GM19238 (cell line): ENCODE measurements around the gene WNT6.

Experiments used
- DNase-seq: peaks from one replicate; pipeline ENCODE4 v3.0.0; 2011; ENCODE audit warnings: low spot score; ENCODE audit not compliant: insufficient read length

Gene WNT6

DNA sequence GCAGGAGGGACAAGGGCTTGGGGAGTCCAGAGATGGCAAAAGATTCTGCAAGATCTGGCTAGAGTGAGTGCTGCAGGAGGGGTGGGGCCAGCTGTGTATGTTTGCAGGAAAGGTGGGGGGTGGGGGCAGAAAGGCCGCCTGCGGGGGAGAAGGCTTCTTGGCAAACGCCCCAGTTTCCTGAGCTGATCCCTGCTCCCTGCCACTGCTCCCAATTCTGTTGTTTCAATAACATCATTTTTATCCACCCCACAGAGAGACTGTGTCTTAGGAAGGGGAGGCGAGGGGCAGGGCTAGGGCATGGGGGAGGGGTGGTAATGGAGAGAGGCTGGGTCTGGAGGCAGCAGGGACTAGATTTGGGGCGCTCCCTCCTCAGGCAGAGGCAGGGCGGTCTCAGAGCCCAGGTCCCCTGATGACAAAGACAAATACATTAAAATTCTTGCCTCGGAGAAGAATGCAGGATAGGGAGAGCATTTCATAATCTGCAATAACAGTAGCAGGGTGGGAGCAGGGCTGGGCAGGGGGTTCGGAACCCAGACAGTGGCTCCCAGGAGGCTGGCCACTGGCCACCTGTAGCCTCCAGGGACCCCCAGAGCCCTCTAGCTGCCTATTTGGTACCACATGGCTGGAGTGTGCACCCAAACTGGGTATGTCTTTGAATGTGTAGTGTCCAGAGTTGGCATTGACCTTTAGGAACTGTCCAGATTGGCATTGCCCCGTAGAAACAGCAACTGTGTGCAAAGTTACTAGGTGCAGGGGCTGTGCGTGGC, 2.1 kb upstream of the WNT6 start:
- DNase-seq = no peak

DNA sequence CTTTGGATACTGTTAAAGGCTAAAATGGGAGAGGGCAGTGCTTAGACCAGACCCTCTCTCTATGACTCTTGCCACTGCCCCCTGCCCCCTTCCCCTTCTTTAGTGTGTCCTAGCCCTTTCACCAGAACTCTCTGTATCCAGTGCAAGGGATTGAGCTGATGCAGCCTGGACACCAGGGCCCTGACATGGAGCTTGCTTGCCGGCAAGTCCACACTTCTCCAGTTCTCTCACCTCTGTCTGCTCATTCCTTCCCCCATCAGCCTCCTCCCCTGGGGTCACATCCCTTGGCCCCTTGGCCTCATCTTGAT, 1.5 kb upstream of the WNT6 start:
- DNase-seq = no peak

DNA sequence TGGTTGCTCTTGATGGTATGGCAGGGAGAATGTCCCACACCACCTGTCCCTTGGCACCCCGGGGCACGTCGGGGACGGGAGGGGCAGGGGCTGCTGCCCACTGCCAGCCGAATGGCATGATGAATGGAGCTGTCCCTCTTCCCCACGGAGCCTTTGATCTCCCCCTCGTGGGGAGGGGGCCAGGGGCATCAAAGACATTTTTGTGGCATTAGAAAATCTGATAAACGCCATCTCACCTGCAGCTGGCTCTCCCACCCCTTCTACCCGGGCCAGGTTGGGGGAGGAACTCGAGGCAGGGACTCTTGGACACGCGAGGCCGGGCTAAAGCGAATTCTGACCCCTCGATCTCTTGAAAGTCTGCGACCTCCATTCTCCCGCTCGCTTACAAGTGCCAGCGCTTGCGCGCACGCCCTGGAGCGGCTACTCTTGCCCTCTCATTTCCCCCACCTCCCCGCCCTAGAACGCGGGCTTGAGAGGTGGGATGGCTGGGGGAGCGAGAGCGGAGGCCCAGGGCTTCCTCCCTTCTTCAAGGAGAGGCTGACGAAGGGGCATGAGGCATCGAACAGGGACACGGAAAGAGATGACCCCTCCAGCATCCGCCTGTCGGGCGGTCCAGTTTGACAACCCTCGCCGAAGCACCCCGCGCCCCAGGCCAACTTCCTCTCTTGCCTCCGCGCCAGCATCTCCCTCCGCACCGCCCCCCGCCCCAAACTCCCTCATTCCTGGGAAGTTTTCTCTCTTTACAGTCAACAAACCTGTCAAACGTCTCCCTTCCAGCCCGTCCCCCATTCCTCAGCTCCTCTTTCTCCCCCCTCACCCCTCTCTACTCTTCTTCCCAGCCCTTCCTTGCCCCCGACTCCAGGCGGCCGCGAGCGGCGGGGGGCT, 692 bp upstream of the WNT6 start:
- DNase-seq = no peak

DNA sequence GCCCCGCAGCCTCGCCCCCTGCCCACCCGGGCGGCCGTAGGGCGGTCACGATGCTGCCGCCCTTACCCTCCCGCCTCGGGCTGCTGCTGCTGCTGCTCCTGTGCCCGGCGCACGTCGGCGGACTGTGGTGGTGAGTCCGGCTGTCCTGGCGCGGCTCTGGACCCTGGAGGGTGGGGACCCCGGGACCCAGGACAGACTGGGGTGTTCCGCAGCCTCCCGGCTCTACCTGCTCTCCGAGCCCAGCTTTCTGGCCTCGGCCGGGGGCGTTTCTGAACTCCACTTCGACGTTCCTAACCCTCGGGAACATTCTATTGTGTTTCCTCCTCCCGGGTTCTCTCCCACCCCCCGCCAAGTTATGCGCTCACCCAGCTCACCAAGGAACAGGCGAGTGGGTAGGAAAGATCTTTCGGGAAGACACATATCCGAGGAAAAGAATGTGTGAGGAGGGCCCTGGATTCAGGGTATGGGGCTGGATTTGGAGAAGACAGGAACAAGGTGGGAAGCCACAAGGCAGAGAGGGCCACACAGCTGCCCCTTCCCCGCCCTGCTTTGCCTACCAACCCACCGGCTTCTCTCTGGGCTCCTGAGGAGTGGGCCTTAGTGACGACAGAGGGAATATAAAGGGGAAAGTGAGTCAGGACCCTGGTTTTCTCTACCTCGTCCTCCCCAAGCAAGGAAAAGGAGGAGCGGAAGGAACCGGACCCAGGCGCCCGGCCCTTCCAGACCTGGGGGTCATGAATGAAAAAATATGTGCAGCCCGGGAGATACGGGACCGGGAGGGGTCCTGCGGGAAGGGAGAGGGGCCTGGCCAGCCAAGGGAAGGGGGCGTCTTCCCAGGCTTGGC, 605 bp downstream of the WNT6 start:
- no peak for DNase-seq

DNA sequence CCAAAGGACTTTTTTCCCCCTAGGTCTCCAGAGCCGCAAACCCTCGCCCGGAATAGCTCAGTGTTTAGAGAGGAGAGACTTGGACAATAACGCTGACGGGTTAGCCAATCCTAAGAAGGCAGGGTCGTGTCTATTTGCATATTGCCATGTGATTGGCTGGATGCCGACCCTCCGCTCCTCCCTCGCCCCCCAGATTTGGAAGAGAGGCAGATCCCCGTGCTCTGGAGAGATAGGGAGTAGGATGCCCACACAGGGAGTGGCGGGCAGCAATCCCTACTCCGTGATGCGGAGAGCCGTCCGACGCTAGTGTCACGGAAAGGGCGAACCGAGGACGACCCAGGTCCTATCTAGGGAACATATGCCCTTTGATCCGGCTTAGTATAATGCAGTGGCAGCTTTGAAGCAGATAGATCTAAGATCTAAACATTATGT, 1.4 kb downstream of the WNT6 start:
- no peak for DNase-seq

DNA sequence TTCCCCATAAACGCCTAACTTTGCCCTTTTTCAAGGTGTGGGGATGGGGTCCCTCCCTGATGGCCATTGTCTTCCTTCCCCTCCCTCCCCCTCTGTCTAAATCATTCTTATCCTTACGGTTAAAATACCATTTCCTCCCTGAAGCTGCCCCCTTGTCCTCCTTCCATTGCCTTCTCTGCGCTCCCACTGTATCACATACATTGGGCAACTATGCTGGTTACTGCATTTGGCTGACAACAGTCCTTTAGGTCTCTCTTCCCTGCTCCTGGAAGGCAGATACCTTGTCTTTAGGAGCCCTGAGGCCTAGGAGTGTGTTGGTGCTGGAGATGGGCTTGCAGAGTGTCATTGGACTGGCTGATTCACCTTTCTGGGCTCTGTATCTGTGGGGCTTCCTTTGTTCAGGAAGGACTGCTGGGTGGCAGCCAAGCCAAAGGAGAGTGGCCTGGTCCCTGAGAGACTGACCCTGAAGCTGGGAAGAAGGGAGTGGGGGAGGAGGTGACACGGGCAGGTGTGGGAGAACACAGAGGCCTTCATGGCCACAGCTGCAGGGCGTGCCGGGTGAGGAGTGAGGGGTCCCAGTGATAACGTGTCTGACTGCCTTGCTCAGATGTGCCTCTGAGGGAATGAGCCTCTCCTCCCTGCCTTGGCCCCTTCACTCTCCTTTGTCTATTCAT, 2.2 kb downstream of the WNT6 start:
- DNase-seq = no peak

DNA sequence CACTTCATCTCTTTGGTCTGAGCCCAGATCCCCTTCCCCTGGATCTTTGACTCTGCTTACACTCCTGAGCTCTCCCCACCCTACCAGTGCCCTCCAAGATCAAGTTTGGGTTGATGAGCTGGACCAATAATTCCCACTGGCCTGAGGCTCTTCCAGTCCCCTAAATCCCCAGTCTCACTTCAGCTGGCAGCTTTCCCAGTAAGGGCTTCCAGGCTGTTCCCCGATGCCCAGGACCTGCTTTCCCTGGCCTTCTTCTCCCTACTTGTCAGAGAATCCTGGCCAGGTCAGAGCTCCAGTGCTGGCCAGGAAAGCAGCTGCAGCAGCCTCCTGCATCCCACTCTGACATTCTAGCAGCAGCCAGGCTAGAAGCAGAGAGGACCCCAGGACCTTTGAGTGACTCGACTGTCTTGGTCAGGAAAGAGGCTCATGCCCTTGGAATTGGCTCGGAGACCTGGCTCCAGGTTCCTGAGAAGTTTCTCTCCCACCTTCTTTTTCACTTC, 3.5 kb downstream of the WNT6 start:
- no peak for DNase-seq

DNA sequence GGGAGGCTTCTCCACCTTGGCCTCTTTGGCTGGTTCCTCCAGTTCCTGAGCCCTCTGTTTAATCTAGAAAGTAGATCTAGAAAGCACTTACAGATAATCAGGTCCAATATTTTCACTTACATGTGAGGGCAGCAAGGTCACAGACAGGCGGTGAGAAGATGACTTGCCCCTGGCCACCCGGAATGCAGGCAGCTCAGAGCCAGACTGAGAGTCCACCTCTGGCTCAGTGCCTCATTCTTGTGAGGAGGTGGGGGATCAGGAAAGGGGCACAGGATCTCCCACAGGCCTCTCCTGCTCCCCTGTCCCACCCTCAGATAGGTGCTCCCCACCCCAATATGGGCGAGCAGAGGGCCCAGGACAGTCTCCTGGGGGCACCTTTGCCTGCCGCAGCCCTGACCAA, 5.8 kb downstream of the WNT6 start:
- DNase-seq = no peak

DNA sequence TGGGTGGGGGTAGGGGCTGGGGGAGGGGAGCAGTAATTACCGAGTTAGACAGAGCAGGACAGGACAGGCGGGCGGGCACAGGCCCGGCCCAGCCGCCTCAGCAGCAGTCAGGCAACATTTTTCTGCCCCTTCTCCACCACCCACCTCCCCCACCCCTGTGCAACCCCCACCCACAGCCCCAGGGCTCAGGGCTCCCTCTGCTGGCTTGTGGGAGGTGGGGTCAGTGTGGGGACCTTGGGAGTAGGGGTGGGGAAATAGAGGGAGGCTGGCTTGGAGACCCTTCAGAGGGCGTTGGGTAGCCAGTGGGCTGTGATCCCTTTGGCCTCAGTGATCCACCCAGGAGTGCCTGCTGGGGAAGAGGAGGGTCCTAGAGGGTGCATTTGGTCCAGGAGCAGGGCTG, 6.4 kb downstream of the WNT6 start:
- no peak for DNase-seq

DNA sequence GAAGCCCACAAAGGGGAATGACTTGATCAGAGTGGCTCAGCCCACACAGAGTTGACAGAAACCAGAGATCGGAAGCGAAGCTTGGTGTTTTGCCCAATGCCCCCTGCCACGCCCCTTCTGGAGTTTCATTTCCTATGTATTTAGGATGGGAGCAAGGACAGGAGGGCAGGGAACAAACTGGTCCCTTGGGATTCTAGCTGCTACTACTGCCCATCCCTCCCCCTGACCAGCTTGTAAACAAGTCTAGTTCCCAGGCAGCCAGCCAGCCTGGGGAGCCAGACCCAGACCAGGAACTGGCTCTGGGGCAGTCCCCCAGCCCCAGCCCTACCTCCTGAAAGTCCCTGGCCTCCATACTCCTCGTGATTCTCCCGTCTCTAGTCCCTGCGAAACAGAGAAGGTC, 8.3 kb downstream of the WNT6 start:
- DNase-seq = no peak

DNA sequence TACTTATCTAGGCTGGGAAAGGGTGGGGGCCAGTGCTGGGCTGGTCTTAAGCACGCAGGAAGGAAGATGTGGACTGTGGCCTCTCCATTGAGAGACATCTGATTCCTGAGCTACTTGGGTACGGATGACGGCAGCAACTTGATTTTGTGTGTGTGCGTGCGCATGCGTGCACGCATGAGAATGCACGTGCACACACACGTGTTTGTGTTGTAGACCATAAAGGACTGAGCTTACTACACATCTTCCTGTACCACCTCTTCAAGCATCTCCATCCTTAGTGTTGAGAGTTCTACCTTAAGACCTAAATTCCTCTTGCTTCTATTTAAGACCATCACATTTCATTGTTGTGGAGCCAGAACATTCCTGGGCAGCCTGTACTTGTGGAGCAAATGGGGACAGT, 9.5 kb downstream of the WNT6 start:
- no peak for DNase-seq

DNA sequence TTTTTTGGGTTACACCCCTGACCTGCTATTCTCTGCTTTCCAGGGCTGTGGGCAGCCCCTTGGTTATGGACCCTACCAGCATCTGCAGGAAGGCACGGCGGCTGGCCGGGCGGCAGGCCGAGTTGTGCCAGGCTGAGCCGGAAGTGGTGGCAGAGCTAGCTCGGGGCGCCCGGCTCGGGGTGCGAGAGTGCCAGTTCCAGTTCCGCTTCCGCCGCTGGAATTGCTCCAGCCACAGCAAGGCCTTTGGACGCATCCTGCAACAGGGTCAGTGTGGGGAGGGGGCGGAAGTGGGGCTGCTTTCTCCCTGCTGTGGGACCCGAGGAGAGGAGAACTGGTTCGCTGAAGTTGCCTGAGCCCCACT, 11.4 kb downstream of the WNT6 start:
- no peak for DNase-seq

DNA sequence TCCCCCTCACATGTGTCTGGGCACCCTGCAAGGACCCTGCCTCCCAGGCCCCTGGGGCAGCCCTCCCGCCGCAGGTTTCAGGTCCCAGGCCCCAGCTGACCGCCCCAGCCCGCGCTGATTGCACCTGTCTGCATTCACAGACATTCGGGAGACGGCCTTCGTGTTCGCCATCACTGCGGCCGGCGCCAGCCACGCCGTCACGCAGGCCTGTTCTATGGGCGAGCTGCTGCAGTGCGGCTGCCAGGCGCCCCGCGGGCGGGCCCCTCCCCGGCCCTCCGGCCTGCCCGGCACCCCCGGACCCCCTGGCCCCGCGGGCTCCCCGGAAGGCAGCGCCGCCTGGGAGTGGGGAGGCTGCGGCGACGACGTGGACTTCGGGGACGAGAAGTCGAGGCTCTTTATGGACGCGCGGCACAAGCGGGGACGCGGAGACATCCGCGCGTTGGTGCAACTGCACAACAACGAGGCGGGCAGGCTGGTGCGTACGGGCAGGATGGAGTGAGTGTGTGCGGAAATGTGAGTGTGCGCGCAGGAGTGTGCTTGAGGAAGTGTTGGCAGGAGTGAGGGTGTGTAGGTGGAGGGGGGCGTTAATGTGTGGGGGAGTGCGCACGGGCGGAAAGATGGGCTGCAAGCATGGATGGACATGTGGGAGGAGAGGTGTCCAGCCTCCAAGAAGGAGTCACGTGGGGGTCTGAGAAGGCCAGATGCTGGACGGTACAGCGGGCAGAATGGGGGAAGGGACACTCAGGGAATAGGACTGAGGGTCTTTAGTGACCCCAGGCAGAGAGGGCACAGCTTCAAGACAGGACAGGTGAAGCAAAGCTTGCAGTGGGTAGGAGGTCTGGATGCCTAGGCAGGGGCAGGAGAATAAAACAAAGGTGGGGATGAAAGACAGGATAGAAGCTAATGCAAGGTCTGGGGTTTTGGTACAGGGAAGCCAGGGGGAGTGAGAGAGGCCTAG, 12.0 kb downstream of the WNT6 start:
- DNase-seq = no peak

DNA sequence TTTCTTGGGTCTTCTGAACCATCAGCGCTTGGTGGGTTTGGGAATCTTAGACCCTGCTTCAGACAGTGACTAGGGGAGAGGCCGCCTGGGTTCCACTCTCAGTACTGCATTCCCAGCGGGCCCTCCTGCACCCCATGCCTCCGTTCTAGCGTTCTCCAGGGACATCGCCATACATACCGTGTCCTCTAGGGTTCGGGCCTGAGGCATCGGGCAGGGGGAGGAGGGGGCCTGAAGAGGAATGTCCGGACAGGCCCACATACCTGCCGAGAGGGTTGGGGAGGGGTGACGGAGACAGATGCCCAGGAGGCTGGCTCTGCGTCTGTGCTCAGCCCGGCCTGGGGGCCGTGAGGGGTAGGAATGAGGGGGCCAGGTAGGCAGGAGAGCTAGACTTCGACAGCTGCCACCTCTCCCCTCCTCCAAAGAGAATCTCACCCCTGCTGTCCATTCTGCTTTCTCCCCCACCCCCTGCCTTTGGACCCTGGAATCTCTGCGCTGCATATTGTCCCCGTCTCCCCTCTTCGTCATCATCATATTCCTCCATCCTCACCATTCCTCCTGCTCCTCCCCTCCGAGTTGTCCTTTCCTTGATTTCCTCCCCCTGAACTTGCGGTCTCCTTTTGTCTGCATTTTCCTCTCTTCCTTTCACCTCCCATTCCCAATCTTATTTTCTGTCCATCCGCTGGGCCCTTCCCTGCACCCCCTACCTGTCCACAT, 13.2 kb downstream of the WNT6 start:
- no peak for DNase-seq

DNA sequence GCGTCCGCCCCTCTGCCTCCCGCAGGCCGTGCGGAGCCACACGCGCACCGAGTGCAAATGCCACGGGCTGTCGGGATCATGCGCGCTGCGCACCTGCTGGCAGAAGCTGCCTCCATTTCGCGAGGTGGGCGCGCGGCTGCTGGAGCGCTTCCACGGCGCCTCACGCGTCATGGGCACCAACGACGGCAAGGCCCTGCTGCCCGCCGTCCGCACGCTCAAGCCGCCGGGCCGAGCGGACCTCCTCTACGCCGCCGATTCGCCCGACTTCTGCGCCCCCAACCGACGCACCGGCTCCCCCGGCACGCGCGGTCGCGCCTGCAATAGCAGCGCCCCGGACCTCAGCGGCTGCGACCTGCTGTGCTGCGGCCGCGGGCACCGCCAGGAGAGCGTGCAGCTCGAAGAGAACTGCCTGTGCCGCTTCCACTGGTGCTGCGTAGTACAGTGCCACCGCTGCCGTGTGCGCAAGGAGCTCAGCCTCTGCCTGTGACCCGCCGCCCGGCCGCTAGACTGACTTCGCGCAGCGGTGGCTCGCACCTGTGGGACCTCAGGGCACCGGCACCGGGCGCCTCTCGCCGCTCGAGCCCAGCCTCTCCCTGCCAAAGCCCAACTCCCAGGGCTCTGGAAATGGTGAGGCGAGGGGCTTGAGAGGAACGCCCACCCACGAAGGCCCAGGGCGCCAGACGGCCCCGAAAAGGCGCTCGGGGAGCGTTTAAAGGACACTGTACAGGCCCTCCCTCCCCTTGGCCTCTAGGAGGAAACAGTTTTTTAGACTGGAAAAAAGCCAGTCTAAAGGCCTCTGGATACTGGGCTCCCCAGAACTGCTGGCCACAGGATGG, 14.0 kb downstream of the WNT6 start:
- DNase-seq = no peak

DNA sequence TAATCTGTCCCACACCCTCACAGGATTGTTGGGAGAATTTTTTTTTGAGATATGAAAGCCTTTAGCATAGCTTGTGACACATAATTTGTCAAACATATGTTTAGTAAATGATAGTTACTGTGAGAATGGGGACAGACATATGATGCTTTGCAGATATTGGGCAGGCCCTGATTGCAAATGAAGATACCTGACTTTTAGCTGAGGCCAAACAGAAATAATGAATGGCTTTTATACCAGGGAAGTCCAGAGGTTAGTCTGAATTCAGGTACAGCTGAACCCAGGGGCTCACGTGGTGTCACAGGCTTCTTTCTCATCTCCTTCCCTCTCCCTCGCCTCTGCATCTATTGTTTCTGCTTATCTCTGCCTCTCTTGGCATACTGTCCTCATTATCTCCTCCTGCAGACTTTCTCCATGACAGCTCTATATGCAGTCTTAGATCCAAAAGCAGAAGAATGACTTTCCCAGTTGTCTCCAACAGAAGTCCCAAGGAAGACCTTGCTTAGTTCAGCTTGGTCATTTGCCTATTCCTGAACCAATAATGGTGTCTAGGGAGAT, 16.2 kb downstream of the WNT6 start:
- no peak for DNase-seq

DNA sequence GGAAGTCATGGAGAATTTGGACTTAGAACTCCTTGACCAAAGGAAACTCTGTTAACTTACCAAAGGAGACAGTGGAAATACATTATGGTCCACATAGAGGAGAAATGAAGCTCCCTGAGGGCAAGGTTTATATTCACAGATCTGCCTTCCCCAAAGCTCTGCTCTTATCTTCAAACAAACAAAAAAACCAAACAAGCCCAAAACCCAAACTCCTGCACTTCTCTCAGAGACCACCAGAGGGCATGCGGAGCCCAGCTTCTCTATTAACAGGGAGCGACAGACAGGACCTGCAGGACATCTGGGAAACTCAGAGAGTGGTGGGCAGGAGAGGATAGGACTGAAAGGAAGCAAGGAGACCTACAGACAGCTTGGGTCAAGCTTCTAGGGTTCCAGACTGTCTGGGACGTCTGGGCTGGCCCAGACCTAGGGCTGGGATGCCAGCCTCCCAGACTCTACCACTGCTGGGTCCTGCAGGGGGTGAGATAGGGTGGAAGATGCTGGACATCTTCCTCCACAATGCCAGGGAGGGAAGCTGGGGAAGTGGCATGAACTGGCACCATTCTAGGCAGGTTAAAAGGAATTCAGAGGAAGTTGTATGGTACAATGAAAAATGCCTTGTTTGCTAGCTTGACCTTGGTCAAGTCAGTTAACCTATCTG, 17.1 kb downstream of the WNT6 start:
- DNase-seq = no peak

DNA sequence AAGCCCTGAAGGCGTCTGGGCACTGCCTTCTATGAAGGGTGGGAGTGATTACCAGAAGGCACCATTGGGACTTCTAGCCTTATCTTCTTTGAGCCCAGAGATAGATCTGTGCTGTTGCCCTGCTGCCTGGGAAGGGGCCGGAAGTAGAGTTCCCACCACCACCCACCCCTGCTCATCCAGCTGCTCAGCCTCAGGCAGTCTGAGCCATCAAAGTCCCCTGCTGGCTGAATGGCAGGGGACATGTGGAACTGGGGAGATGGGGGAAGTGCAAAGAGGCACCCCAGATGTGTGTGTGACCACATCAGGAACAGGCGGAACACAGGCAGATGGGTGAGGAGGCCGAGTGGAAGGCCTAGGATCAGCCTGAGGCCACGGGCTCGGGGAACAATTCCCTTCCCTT, 17.7 kb downstream of the WNT6 start:
- DNase-seq = no peak
